ENCODE data around the gene ZNF383. TPM values are rescaled to one million over a fixed set of nuclear protein-coding genes. Genes with fewer than 3 reads are reported as not detected.
"Not testable (repeated sequence)": the region's sequence is repeated elsewhere in the genome, so short reads cannot be mapped to it uniquely, and the experiment has no call there.

ZNF383 gene
- total RNA-seq, 1 donor from 2014 or later: 12.9 TPM

DNA sequence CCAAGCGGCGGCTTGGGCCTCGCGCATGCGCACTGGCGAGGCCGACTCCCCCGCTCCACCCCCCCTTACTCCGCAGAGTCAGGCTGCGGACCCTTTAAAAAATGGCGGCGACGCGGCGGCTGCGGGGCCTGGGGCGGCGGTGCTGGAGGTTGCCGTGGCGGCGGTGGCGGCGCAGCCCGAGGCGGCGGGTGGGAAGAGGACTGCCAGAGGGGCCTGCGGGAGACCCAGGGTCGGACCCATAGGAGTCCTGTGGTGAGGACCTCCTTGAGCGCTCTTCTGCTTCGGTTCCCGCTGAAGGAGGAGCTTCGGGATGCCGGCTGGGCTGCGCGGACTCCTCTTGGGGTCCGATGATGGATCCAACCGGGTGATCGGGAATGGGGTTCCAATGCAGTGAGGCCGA is 71.2 kb downstream of the ZNF383 start:
- ATAC-seq; intact Hi-C loops (cut with DNase I): not testable (repeated sequence)
- peak; percentile 85 for DNase-seq (ENCODE audit: low spot score)

- intact Hi-C loops (cut with DNase I); ATAC-seq: not testable (repeated sequence)
Observed at GRCh38 chr19:37292998-37293939, 75.3 kb downstream of the ZNF383 start.

DNA sequence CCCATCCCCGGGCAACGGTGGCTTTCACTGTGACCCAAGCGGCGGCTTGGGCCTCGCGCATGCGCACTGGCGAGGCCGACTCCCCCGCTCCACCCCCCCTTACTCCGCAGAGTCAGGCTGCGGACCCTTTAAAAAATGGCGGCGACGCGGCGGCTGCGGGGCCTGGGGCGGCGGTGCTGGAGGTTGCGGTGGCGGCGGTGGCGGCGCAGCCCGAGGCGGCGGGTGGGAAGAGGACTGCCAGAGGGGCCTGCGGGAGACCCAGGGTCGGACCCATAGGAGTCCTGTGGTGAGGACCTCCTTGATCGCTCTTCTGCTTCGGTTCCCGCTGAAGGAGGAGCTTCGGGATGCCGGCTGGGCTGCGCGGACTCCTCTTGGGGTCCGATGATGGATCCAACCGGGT is 76.2 kb downstream of the ZNF383 start:
- intact Hi-C loops (cut with DNase I); ATAC-seq; DNase-seq (ENCODE audit: low spot score): not testable (repeated sequence)

More at GRCh38 chr19:37292998-37293939, 75.3 kb downstream of the ZNF383 start:
- peak; percentile 87 for DNase-seq (ENCODE audit: low spot score)

Other genes with a start within 250 kb of the ZNF383 start
- 14.4 TPM for gene ZNF420, start 139.8 kb upstream of the ZNF383 start, total RNA-seq
- gene ZNF585A, start 45.5 kb upstream of the ZNF383 start, total RNA-seq: 16.2 TPM
- 24.7 TPM for gene ZNF585B, start 7.7 kb upstream of the ZNF383 start, total RNA-seq
- 9.3 TPM for gene ZNF527, start 152.9 kb downstream of the ZNF383 start, total RNA-seq
- gene ZNF569, start 249.2 kb downstream of the ZNF383 start, total RNA-seq: 10.0 TPM